HG02884 (cell line): ENCODE data around the gene BCLAF1.
A peak's percentile ranks its signal among the peaks of the same experiment; 100 is the strongest.

Source experiments
- ATAC-seq: cut with Tn5 transposase; IDR thresholded peaks from one replicate; pipeline ENCODE4 v1.9.1; 2021; ENCODE audit warnings: mild to moderate bottlenecking, moderate library complexity; ENCODE audit not compliant: unreplicated experiment

BCLAF1 gene

GRCh38 chr6:136289579-136290409 lies at the start of gene BCLAF1:
TSS of gene BCLAF1 (minus strand) at chr6:136289846. CDS start at chr6:136279866, 9,980 bp downstream.
- peak; percentile 88 for ATAC-seq

GRCh38 chr6:136338486-136338885 lies 48.8 kb upstream of the BCLAF1 start:
- ATAC-seq = no peak

- no peak for ATAC-seq
These were observed 48.0 kb upstream of the BCLAF1 start for GRCh38 chr6:136337606-136338005.

- ATAC-seq = no peak
These were observed 47.5 kb upstream of the BCLAF1 start for GRCh38 chr6:136337121-136337520.

- ATAC-seq = no peak
These were observed 46.2 kb upstream of the BCLAF1 start for GRCh38 chr6:136335736-136336363.

- ATAC-seq = no peak
These were observed 45.2 kb upstream of the BCLAF1 start for GRCh38 chr6:136334853-136335252.

GRCh38 chr6:136334465-136334846 lies 44.8 kb upstream of the BCLAF1 start:
- no peak for ATAC-seq

- ATAC-seq = no peak
These were observed 44.3 kb upstream of the BCLAF1 start for GRCh38 chr6:136333824-136334464.

GRCh38 chr6:136331461-136331860 lies 41.8 kb upstream of the BCLAF1 start:
- no peak for ATAC-seq

GRCh38 chr6:136330634-136331033 lies 41.0 kb upstream of the BCLAF1 start:
- ATAC-seq = no peak

- ATAC-seq = no peak
These were observed 36.5 kb upstream of the BCLAF1 start for GRCh38 chr6:136326038-136326553.

GRCh38 chr6:136324686-136325380 lies 35.2 kb upstream of the BCLAF1 start:
- no peak for ATAC-seq

- no peak for ATAC-seq
These were observed 33.9 kb upstream of the BCLAF1 start for GRCh38 chr6:136323431-136324112.

- ATAC-seq = no peak
These were observed 30.1 kb upstream of the BCLAF1 start for GRCh38 chr6:136319732-136320131.

GRCh38 chr6:136318676-136319075 lies 29.0 kb upstream of the BCLAF1 start:
- ATAC-seq = no peak

- ATAC-seq = no peak
These were observed 28.3 kb upstream of the BCLAF1 start for GRCh38 chr6:136317971-136318370.

GRCh38 chr6:136317021-136317694 lies 27.5 kb upstream of the BCLAF1 start:
- peak; percentile 70 for ATAC-seq

GRCh38 chr6:136315594-136315993 lies 25.9 kb upstream of the BCLAF1 start:
- no peak for ATAC-seq

- ATAC-seq = no peak
These were observed 23.3 kb upstream of the BCLAF1 start for GRCh38 chr6:136312975-136313374.

- ATAC-seq = no peak
These were observed 20.2 kb upstream of the BCLAF1 start for GRCh38 chr6:136309729-136310311.
